T-helper 1 cell treated with Interleukin-12 subunit alpha and Interleukin-12 subunit beta and Interleukin-4 antibody, amounts not matched to agents 30 ng/mL and 1 ng/mL, for 36 hours (primary cell): ENCODE data around the gene EFCAB3. TPM values are rescaled to one million over a fixed set of nuclear protein-coding genes. Genes with fewer than 3 reads are reported as not detected.
"Not testable (repeated sequence)": the region's sequence is repeated elsewhere in the genome, so short reads cannot be mapped to it uniquely, and the experiment has no call there.

Experiments used
- intact Hi-C: fragments of 100-400 bp; cut with micrococcal nuclease; formaldehyde crosslinking; loops from one replicate; pipeline ENCODE4 v1.15.1; 2024
- total RNA-seq: library from RNA; stranded (reverse); gene quantifications from 2 replicates; pipeline ENCODE4 v1.2.3, GENCODE V29; 2022

The EFCAB3 gene
- total RNA-seq, 1 donor from 2014 or later: 0.27 TPM

DNA sequence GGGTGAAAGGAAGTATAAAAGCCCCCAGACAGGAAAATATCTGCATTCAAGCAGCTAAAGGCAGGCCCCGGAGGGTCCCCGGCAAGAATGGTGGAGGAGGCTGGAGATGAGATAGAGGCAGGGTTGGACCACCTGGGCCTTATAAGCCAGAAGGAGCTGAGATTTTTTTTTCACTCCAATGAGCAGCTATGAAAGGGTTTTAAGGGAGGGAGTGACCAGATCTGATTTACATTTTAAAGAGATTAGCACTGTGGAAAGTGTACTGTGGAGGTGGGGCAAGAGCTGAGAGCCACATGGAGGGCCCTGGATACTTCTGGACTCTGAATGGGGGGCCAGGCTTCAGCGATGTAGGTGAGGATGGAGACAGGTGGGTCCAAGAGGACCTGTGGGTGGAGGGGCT, 84.1 kb downstream of the EFCAB3 start:
- intact Hi-C loops: not testable (repeated sequence)

- intact Hi-C loops: not testable (repeated sequence)
Observed at GRCh38 chr17:62465271-62465670, 84.9 kb downstream of the EFCAB3 start.

Other genes starting within 250 kb of the EFCAB3 start
- 19.6 and 20.7 TPM in 2 replicates for gene METTL2A, start 43.3 kb downstream of the EFCAB3 start, total RNA-seq
- 46.9 and 50.5 TPM in 2 replicates for gene TLK2, start 98.3 kb downstream of the EFCAB3 start, total RNA-seq
- gene MRC2, start 247.1 kb downstream of the EFCAB3 start, total RNA-seq: 0.59 and 0.74 TPM in 2 replicates